Stomach (tissue), 9 donors: Measurements from ENCODE around the gene MUS81. TPM values are rescaled to one million over a fixed set of nuclear protein-coding genes. Genes with fewer than 3 reads are reported as not detected.

Experiments used
- DNase-seq, 2 donors: peaks; one replicate each; pipeline versions ENCODE4 v3.0.0 to v3.0.0-alpha.2; 2013 to 2019
- H3K27ac ChIP-seq, 5 donors: fragments of 200-600 bp in 4 of 5; sonication (generic) in 4 of 5; one replicate each; pipeline ENCODE4 v1.5.1; 2013 to 2019; ENCODE audit warnings: mild to moderate bottlenecking in 1 of 5, moderate library complexity in 1 of 5
- H3K27me3 ChIP-seq, 3 donors: fragments of 200-600 bp; sonication (generic); one replicate each; pipeline ENCODE4 v1.5.1; 2017 to 2019; ENCODE audit warnings: mixed run types in 1 of 3
- H3K36me3 ChIP-seq, 4 donors: fragments of 200-600 bp; sonication (generic); 1 replicate in 3 of 4; 2 replicates in 1 of 4; pipeline ENCODE4 v1.5.1; 2016 to 2019
- H3K4me1 ChIP-seq, 4 donors: fragments of 200-600 bp; sonication (generic); one replicate each; pipeline ENCODE4 v1.5.1; 2016 to 2019
- H3K4me3 ChIP-seq, 4 donors: fragments of 200-600 bp; sonication (generic) in 3 of 4; one replicate each; pipeline ENCODE4 v1.5.1; 2016 to 2019; ENCODE audit warnings: mild to moderate bottlenecking in 1 of 4
- H3K9me3 ChIP-seq, 4 donors: fragments of 200-600 bp; sonication (generic); one replicate each; pipeline ENCODE4 v1.5.1; 2016 to 2019
- EP300 ChIP-seq: sonication (generic); formaldehyde crosslinking; IDR thresholded peaks from one replicate; pipeline ENCODE4 v1.6.1; 2017; ENCODE audit warnings: antibody characterized with exemption
- POLR2A ChIP-seq, 4 donors: fragments of 450-650 bp; IDR thresholded peaks; one replicate each; pipeline ENCODE4 v1.6.1; 2016; ENCODE audit warnings: antibody characterized with exemption in 4 of 4, control low read depth in 2 of 4, mild to moderate bottlenecking in 1 of 4, moderate library complexity in 1 of 4
- POLR2AphosphoS5 ChIP-seq, 3 donors: sonication (generic); formaldehyde crosslinking; IDR thresholded peaks; one replicate each; pipeline ENCODE4 v1.6.1; 2016; ENCODE audit warnings: antibody characterized with exemption in 3 of 3
- WGBS, 5 donors: extraction: QIAGEN DNeasy Blood & Tissue Kit in 3 of 5; methylation state at CpG; one replicate each; pipeline versions ENCODE4 v1.1.5 to v1.1.7; 2013 to 2018; 5-methylcytosine and 5-hydroxymethylcytosine counted together
- intact Hi-C: fragments of 100-400 bp; cut with DNase I; formaldehyde crosslinking; loops from one replicate; pipeline ENCODE4 v1.15.1; 2023; ENCODE audit warnings: low total_unique reads
- polyA plus RNA-seq, 3 donors: library from polyadenylated mRNA; stranded (reverse); fragments of 200-250 nt; gene quantifications; one replicate each; pipeline ENCODE4 v1.2.3, GENCODE V29; 2013
- total RNA-seq, 5 donors: library from RNA; depleted of rRNA; stranded (reverse); fragments of >200 nt; gene quantifications; one replicate each; pipeline versions ENCODE4 v1.1.0 to v1.2.3, GENCODE V29; 2014 to 2016
- TF ChIP-seq, protein P1 (sequence below), 7 experiments: fragments of 450-650 bp in 4 of 7; fragments of 200-600 bp in 3 of 7; sonication (generic) in 3 of 7; IDR thresholded peaks; one replicate each; pipeline ENCODE4 v1.5.1; 2016 to 2019; ENCODE audit warnings: antibody characterized with exemption in 7 of 7, control low read depth in 2 of 7, mild to moderate bottlenecking in 1 of 7
- donor health status: healthy with polysubstance abuse.
- donor health status: Bipolar disorder and iron deficiency.
- donor health status: healthy.

MUS81 gene
- total and polyA plus RNA-seq, 8 donors: 26.4 to 162 (median 48.8) TPM

DNA sequence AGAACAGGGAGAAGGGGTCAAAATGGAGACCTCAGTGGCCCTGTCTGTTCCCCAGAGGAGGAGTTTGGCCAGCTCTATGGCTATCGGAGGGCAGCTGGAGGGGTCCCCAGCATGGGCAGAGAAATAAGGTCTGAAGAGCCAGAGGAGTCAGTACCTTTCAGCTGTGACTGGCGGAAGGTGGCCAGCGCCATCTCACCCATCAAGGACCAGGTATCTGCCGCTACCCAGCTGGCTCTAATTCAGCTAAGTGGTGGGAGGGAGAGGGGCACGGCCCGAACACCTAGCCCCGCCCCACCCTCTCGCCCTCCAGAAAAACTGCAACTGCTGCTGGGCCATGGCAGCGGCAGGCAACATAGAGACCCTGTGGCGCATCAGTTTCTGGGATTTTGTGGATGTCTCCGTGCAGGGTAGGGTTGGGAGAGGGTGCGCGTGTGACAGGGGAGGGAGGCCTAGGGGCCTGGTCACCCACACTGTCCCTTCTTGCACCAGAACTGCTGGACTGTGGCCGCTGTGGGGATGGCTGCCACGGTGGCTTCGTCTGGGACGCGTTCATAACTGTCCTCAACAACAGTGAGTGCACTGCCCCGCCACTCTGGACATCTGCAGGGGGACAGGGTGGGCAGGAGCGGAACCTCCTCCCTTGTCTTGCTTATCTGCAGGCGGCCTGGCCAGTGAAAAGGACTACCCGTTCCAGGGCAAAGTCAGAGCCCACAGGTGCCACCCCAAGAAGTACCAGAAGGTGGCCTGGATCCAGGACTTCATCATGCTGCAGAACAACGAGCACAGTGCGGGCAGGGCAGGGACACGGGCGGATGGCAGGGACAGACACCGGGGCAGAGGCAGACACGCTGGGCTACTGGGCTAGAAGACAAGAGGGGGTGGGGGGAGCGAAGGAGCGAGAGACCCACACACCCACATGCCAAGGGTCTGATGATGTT, 22.2 kb downstream of the MUS81 start:
- intact Hi-C loops: loop anchor here (5.0 kb wide), 1 partner anchor 80 kb away; the partner anchor contains the start of gene SART1
- DNase-seq: no peak
- H3K4me3 ChIP-seq: no peak overlapping the region
- no peak overlapping the region for H3K27ac ChIP-seq
- TF ChIP-seq POLR2A (IDR thresholded peaks at IDR 0.05) (no peak), POLR2AphosphoS5 (IDR thresholded peaks at IDR 0.05) (no peak), EP300 (no peak)
- TF ChIP-seq, protein P1, sequence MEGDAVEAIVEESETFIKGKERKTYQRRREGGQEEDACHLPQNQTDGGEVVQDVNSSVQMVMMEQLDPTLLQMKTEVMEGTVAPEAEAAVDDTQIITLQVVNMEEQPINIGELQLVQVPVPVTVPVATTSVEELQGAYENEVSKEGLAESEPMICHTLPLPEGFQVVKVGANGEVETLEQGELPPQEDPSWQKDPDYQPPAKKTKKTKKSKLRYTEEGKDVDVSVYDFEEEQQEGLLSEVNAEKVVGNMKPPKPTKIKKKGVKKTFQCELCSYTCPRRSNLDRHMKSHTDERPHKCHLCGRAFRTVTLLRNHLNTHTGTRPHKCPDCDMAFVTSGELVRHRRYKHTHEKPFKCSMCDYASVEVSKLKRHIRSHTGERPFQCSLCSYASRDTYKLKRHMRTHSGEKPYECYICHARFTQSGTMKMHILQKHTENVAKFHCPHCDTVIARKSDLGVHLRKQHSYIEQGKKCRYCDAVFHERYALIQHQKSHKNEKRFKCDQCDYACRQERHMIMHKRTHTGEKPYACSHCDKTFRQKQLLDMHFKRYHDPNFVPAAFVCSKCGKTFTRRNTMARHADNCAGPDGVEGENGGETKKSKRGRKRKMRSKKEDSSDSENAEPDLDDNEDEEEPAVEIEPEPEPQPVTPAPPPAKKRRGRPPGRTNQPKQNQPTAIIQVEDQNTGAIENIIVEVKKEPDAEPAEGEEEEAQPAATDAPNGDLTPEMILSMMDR (IDR thresholded peaks at IDR 0.05): no peak
- H3K9me3 ChIP-seq: no peaks in the 10 kb centered on the region
- H3K4me1 ChIP-seq: peaks cover 20 to 35% (median 29%) of the 10 kb centered on the region in 4 donors
- no peaks in the 10 kb centered on the region for H3K27me3 ChIP-seq
- 88 to 93% (median 89%) methylated on average over 20 to 30 of the region's 30 CpGs for WGBS, 5 donors
- H3K36me3 ChIP-seq: peaks cover 20 to 54% (median 45%) of the 10 kb centered on the region in 4 donors

DNA sequence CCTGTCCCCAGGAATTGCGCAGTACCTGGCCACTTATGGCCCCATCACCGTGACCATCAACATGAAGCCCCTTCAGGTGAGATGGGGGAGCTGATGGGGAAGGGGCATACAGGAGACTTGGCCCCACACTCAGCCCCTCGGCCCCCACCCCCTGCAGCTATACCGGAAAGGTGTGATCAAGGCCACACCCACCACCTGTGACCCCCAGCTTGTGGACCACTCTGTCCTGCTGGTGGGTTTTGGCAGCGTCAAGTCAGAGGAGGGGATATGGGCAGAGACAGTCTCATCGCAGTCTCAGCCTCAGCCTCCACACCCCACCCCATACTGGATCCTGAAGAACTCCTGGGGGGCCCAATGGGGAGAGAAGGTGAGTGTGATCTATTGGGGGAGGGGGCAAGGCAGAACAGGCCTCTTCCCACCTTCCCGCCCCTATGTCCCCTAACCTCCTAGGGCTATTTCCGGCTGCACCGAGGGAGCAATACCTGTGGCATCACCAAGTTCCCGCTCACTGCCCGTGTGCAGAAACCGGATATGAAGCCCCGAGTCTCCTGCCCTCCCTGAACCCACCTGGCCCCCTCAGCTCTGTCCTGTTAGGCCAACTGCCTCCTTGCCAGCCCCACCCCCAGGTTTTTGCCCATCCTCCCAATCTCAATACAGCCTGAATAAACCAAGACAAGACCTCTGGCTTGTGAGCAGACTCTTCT, 23.0 kb downstream of the MUS81 start:
- H3K36me3 ChIP-seq: peaks cover 20 to 54% (median 45%) of the 10 kb centered on the region in 4 donors
- intact Hi-C loops: loop anchor here (5.0 kb wide), 1 partner anchor 79 kb away; the partner anchor contains the start of gene SART1

DNA sequence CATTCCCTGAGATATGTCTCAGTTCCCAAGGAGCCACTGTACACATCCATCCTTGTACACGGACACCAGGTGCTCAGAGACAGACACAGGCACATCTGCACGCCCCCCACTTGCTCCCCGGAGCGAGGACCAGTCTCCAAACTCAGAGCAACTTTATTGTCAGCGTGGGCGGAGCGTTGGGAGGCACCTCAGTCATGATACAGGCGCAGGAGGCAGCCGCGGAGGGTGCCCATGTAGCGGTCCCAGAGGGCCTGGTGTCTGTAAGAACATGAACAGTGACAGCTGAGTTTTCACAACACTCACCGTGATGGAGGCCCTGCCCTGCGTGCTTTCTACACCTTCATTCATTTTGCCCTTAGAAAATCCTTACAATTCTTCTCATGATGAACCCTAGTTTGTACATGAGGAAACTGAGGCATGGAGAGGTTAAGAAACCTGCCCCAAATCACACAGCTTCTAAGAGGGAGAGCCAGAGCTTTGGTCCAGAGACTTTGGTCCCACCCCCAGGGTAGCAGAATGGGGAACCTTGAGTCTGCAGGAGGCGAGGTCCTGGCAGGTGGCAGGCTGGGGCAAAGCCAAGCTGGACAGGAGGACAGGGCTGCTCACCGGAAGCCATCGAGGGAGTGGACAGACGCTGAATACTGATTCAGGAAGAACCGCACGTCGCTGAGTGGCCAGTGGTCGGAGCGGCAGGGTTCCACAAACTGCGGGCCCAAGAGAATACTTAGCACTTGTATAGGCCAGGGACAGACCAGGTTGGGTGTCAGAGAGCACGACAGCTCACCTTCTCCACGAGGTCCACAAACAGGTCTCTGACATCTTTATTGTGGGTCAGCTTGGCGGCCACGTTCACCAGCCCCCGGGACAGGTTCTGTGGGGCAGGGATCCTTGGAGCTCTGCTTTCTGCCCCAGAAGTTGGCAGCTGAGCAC, 23.8 kb downstream of the MUS81 start:
- H3K9me3 ChIP-seq: no peaks in the 10 kb centered on the region
- no peak for TF ChIP-seq POLR2AphosphoS5 (IDR thresholded peaks at IDR 0.05)
- TF ChIP-seq EP300: no peak
- TF ChIP-seq POLR2A (IDR thresholded peaks at IDR 0.05): no peak
- TF ChIP-seq, protein P1 (IDR thresholded peaks at IDR 0.05): no peak
- H3K27ac ChIP-seq: peak overlapping the region in 1 of 5 donors; percentile 51
- 80 to 89% (median 86%) methylated on average over 27 to 28 of the region's 28 CpGs for WGBS, 5 donors
- H3K27me3 ChIP-seq: no peaks in the 10 kb centered on the region
- intact Hi-C loops: loop anchor here (5.0 kb wide), 1 partner anchor 78 kb away; the partner anchor contains the start of gene SART1
- DNase-seq: no peak
- H3K4me3 ChIP-seq: no peak overlapping the region
- H3K36me3 ChIP-seq: peaks cover 20 to 54% (median 45%) of the 10 kb centered on the region in 4 donors
- peaks cover 25 to 46% (median 40%) of the 10 kb centered on the region in 4 donors for H3K4me1 ChIP-seq

More for the DNA sequence above, 23.0 kb downstream of the MUS81 start:
- Histone ChIP-seq H3K27ac (no peak overlapping the region), H3K27me3 (no peaks in the 10 kb centered on the region), H3K4me1 (peaks cover 25 to 41% (median 36%) of the 10 kb centered on the region in 4 donors), H3K4me3 (no peak overlapping the region), H3K9me3 (no peaks in the 10 kb centered on the region)
- 72 to 94% (median 92%) methylated on average over 5 to 13 of the region's 13 CpGs for WGBS, 5 donors
- DNase-seq: no peak
- no peak for TF ChIP-seq POLR2AphosphoS5 (IDR thresholded peaks at IDR 0.05)
- TF ChIP-seq, protein P1 (IDR thresholded peaks at IDR 0.05): no peak
- no peak for TF ChIP-seq EP300
- no peak for TF ChIP-seq POLR2A (IDR thresholded peaks at IDR 0.05)
